SU-DHL-6 (cell line): ENCODE measurements around the gene NPAS3.

Source experiments
- CTCF ChIP-seq: fragments of 200-600 bp; sonication (generic); IDR thresholded peaks from one replicate; pipeline ENCODE4 v1.5.1; 2017; ENCODE audit warnings: antibody characterized with exemption, mild to moderate bottlenecking, low read length, moderate library complexity; ENCODE audit not compliant: insufficient read depth, poor library complexity, severe bottlenecking
- EZH2phosphoT487 ChIP-seq: fragments of 200-600 bp; sonication (generic), shearing (Covaris generic); conservative IDR thresholded peaks from 2 replicates; pipeline ENCODE4 v1.6.1; 2018; ENCODE audit warnings: mild to moderate bottlenecking, antibody characterized with exemption, low read length, moderate library complexity, mixed read lengths

- TF ChIP-seq CTCF, result no peak
- TF ChIP-seq EZH2phosphoT487, result no peak
Observed at GRCh38 chr14:33349871-33350270, 411.2 kb downstream of the NPAS3 start.
